HG03064 (cell line): Measurements from ENCODE around the gene RBM11.

Experiments used
- ATAC-seq: cut with Tn5 transposase; IDR thresholded peaks from one replicate; pipeline ENCODE4 v1.9.1; 2021; ENCODE audit warnings: low read depth; ENCODE audit not compliant: unreplicated experiment

Gene RBM11

GRCh38 chr21:14270631-14271030, 54.7 kb downstream of the RBM11 start:
- no peak for ATAC-seq

- no peak for ATAC-seq
These were observed 55.1 kb downstream of the RBM11 start for GRCh38 chr21:14271053-14271452.

- no peak for ATAC-seq
These were observed 55.7 kb downstream of the RBM11 start for GRCh38 chr21:14271641-14272040.

- ATAC-seq, result no peak
These were observed 58.0 kb downstream of the RBM11 start for GRCh38 chr21:14273736-14274538.

GRCh38 chr21:14275702-14276205, 59.8 kb downstream of the RBM11 start:
- ATAC-seq, result no peak
